Kidney capillary endothelial cell (primary cell): ENCODE results near the gene DENND4C.
"Not testable (repeated sequence)": the region's sequence is repeated elsewhere in the genome, so short reads cannot be mapped to it uniquely, and the experiment has no call there.

ENCODE experiments used
- DNase-seq: peaks from one replicate; pipeline ENCODE4 v3.0.0-alpha.2; 2018; ENCODE audit warnings: low spot score

Gene DENND4C

GRCh38 chr9:19224563-19224962 is 5.9 kb upstream of the DENND4C start:
- no peak for DNase-seq

- DNase-seq = no peak
Measured at GRCh38 chr9:19229595-19230354, 718 bp upstream of the DENND4C start.

- DNase-seq = peak; percentile 8
Measured at GRCh38 chr9:19231126-19231903, 822 bp downstream of the DENND4C start.

GRCh38 chr9:19231904-19232822 is 1.7 kb downstream of the DENND4C start:
- DNase-seq = peak; percentile 25

GRCh38 chr9:19232823-19233194 is 2.3 kb downstream of the DENND4C start:
- no peak for DNase-seq

GRCh38 chr9:19233344-19233743 is 2.9 kb downstream of the DENND4C start:
- DNase-seq = no peak

- no peak for DNase-seq
Measured at GRCh38 chr9:19239955-19240354, 9.5 kb downstream of the DENND4C start.

- no peak for DNase-seq
Measured at GRCh38 chr9:19241728-19242127, 11.2 kb downstream of the DENND4C start.

GRCh38 chr9:19243366-19244033 is 13.0 kb downstream of the DENND4C start:
- DNase-seq = no peak

- DNase-seq = no peak
Measured at GRCh38 chr9:19246891-19247290, 16.4 kb downstream of the DENND4C start.

- DNase-seq = no peak
Measured at GRCh38 chr9:19247420-19247819, 16.9 kb downstream of the DENND4C start.

- DNase-seq = not testable (repeated sequence)
Measured at GRCh38 chr9:19250346-19250745, 19.9 kb downstream of the DENND4C start.

- not testable (repeated sequence) for DNase-seq
Measured at GRCh38 chr9:19251203-19251602, 20.7 kb downstream of the DENND4C start.

GRCh38 chr9:19251622-19252021 is 21.1 kb downstream of the DENND4C start:
- not testable (repeated sequence) for DNase-seq

- no peak for DNase-seq
Measured at GRCh38 chr9:19252174-19252884, 21.8 kb downstream of the DENND4C start.

GRCh38 chr9:19252885-19253219 is 22.4 kb downstream of the DENND4C start:
- DNase-seq = no peak

GRCh38 chr9:19255112-19255511 is 24.6 kb downstream of the DENND4C start:
- no peak for DNase-seq

GRCh38 chr9:19255821-19256220 is 25.3 kb downstream of the DENND4C start:
- DNase-seq = no peak

- DNase-seq = not testable (repeated sequence)
Measured at GRCh38 chr9:19259665-19260255, 29.3 kb downstream of the DENND4C start.

- not testable (repeated sequence) for DNase-seq
Measured at GRCh38 chr9:19265602-19266001, 35.1 kb downstream of the DENND4C start.
